Tibial nerve (tissue), 4 donors: ENCODE data around the gene FAM83C.

Experiments used
- EP300 ChIP-seq, 2 donors: sonication (generic); formaldehyde crosslinking; IDR thresholded peaks; one replicate each; pipeline ENCODE4 v1.6.1; 2017; ENCODE audit warnings: antibody characterized with exemption in 2 of 2, mild to moderate bottlenecking in 1 of 2
- POLR2A ChIP-seq, 2 donors: fragments of 450-650 bp; IDR thresholded peaks; one replicate each; pipeline ENCODE4 v1.6.1; 2017; ENCODE audit warnings: antibody characterized with exemption in 2 of 2, mild to moderate bottlenecking in 2 of 2, moderate library complexity in 2 of 2
- TF ChIP-seq, protein P1 (sequence below), 5 experiments: fragments of 200-600 bp in 3 of 5; fragments of 450-650 bp in 2 of 5; sonication (generic) in 3 of 5; IDR thresholded peaks; one replicate each; pipeline ENCODE4 v1.5.1; 2016 to 2019; ENCODE audit warnings: antibody characterized with exemption in 5 of 5, mild to moderate bottlenecking in 3 of 5, moderate library complexity in 2 of 5

GRCh38 chr20:35286899-35287508 is 5.2 kb downstream of the FAM83C start:
- TF ChIP-seq EP300 (IDR thresholded peaks at IDR 0.05) = no peak
- TF ChIP-seq, protein P1, sequence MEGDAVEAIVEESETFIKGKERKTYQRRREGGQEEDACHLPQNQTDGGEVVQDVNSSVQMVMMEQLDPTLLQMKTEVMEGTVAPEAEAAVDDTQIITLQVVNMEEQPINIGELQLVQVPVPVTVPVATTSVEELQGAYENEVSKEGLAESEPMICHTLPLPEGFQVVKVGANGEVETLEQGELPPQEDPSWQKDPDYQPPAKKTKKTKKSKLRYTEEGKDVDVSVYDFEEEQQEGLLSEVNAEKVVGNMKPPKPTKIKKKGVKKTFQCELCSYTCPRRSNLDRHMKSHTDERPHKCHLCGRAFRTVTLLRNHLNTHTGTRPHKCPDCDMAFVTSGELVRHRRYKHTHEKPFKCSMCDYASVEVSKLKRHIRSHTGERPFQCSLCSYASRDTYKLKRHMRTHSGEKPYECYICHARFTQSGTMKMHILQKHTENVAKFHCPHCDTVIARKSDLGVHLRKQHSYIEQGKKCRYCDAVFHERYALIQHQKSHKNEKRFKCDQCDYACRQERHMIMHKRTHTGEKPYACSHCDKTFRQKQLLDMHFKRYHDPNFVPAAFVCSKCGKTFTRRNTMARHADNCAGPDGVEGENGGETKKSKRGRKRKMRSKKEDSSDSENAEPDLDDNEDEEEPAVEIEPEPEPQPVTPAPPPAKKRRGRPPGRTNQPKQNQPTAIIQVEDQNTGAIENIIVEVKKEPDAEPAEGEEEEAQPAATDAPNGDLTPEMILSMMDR (IDR thresholded peaks at IDR 0.05) = no peak
- no peak for TF ChIP-seq POLR2A (IDR thresholded peaks at IDR 0.05)
